GM19372 (cell line): ENCODE measurements around the gene PLXNA4.

Experiments
- ATAC-seq: cut with Tn5 transposase; IDR thresholded peaks from one replicate; pipeline ENCODE4 v1.9.1; 2021; ENCODE audit warnings: mild to moderate bottlenecking, low read depth, moderate library complexity; ENCODE audit not compliant: unreplicated experiment

PLXNA4 gene

GRCh38 chr7:132336797-132337196, 239.5 kb downstream of the PLXNA4 start:
- ATAC-seq = no peak

- no peak for ATAC-seq
These were observed 243.0 kb downstream of the PLXNA4 start for GRCh38 chr7:132333301-132333700.

GRCh38 chr7:132328760-132329159, 247.5 kb downstream of the PLXNA4 start:
- no peak for ATAC-seq

- ATAC-seq = no peak
These were observed 248.1 kb downstream of the PLXNA4 start for GRCh38 chr7:132328047-132328620.

GRCh38 chr7:132326878-132327589, 249.2 kb downstream of the PLXNA4 start:
- no peak for ATAC-seq

- no peak for ATAC-seq
These were observed 253.3 kb downstream of the PLXNA4 start for GRCh38 chr7:132322970-132323369.

- ATAC-seq = no peak
These were observed 254.9 kb downstream of the PLXNA4 start for GRCh38 chr7:132321387-132321786.

- no peak for ATAC-seq
These were observed 256.8 kb downstream of the PLXNA4 start for GRCh38 chr7:132319481-132319880.

- ATAC-seq = peak; percentile 83
These were observed 257.6 kb downstream of the PLXNA4 start for GRCh38 chr7:132318352-132319318.

- no peak for ATAC-seq
These were observed 258.4 kb downstream of the PLXNA4 start for GRCh38 chr7:132317701-132318351.

- no peak for ATAC-seq
These were observed 263.7 kb downstream of the PLXNA4 start for GRCh38 chr7:132312531-132313055.

- ATAC-seq = no peak
These were observed 264.5 kb downstream of the PLXNA4 start for GRCh38 chr7:132311733-132312132.

GRCh38 chr7:132309102-132309805, 267.0 kb downstream of the PLXNA4 start:
- ATAC-seq = no peak

GRCh38 chr7:132307465-132307864, 268.8 kb downstream of the PLXNA4 start:
- no peak for ATAC-seq

- ATAC-seq = no peak
These were observed 275.5 kb downstream of the PLXNA4 start for GRCh38 chr7:132300599-132301277.

- ATAC-seq = no peak
These were observed 277.5 kb downstream of the PLXNA4 start for GRCh38 chr7:132298790-132299189.

- no peak for ATAC-seq
These were observed 279.4 kb downstream of the PLXNA4 start for GRCh38 chr7:132296820-132297219.

- no peak for ATAC-seq
These were observed 281.1 kb downstream of the PLXNA4 start for GRCh38 chr7:132295175-132295574.

- ATAC-seq = no peak
These were observed 283.5 kb downstream of the PLXNA4 start for GRCh38 chr7:132292803-132293202.
